Mammary epithelial cell (primary cell): ENCODE data around the gene PREP.
A peak's percentile ranks its signal among the peaks of the same experiment; 100 is the strongest.

Source experiments
- EZH2 ChIP-seq: IDR thresholded peaks from 2 replicates; pipeline ENCODE4 v1.6.1; 2012; ENCODE audit warnings: low read length, inconsistent platforms, borderline replicate concordance
- TF ChIP-seq, protein P1 (sequence below), 2 donors: IDR thresholded peaks in 1 of 2; conservative IDR thresholded peaks in 1 of 2; 2 replicates each; pipeline ENCODE4 v1.5.1; 2011 to 2012; ENCODE audit warnings: inconsistent platforms in 2 of 2, low read length in 2 of 2, mild to moderate bottlenecking in 2 of 2, control low read depth in 1 of 2, low read depth in 1 of 2; ENCODE audit not compliant: insufficient read depth in 1 of 2; ENCODE audit errors: extremely low read depth in 1 of 2

DNA sequence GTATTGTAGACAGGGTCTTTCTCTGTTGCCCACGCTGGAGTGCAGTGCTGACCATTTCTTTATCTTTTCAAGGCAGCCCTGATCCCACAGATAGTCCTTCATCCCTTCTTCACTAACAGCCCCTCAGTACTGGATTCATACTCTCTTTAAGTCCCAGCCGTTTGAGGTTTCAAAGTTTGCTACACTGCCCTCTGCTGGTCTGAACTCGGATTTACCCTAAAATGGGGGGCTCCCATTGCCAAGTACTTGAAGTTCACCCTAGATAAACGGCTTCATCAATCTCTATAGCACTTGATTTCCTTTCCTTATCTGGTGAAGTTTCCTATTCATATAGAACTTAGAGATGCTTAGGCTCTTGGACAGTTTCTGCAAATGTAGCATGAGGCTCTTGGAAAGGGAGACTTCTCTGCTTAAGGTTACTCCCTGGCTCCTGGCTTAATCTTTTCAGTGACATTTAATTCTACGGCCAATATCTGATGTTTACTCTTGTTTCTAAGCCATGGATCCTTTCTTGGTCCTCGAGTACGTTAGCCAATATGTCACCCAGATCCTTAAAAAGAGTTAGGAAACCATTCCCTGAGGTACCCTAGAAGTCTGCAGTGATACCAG lies 21.4 kb upstream of the PREP start:
- TF ChIP-seq, protein P1, sequence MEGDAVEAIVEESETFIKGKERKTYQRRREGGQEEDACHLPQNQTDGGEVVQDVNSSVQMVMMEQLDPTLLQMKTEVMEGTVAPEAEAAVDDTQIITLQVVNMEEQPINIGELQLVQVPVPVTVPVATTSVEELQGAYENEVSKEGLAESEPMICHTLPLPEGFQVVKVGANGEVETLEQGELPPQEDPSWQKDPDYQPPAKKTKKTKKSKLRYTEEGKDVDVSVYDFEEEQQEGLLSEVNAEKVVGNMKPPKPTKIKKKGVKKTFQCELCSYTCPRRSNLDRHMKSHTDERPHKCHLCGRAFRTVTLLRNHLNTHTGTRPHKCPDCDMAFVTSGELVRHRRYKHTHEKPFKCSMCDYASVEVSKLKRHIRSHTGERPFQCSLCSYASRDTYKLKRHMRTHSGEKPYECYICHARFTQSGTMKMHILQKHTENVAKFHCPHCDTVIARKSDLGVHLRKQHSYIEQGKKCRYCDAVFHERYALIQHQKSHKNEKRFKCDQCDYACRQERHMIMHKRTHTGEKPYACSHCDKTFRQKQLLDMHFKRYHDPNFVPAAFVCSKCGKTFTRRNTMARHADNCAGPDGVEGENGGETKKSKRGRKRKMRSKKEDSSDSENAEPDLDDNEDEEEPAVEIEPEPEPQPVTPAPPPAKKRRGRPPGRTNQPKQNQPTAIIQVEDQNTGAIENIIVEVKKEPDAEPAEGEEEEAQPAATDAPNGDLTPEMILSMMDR (conservative IDR thresholded peaks at IDR 0.05 in 1 of 2, IDR thresholded peaks at IDR 0.05 in 1 of 2; ENCODE audit: extremely low read depth in 1 of 2, insufficient read depth in 1 of 2, low read depth in 1 of 2, low read length in 2 of 2) = peak; percentile 52 to 75
- TF ChIP-seq EZH2 = no peak
